Tibial nerve (tissue), 4 donors: Measurements from ENCODE around the gene TFB1M.

Experiments used
- CTCF ChIP-seq, 5 experiments: fragments of 200-600 bp in 3 of 5; fragments of 450-650 bp in 2 of 5; sonication (generic) in 3 of 5; IDR thresholded peaks; one replicate each; pipeline ENCODE4 v1.5.1; 2016 to 2019; ENCODE audit warnings: antibody characterized with exemption in 5 of 5, mild to moderate bottlenecking in 3 of 5, moderate library complexity in 2 of 5
- EP300 ChIP-seq, 2 donors: sonication (generic); formaldehyde crosslinking; IDR thresholded peaks; one replicate each; pipeline ENCODE4 v1.6.1; 2017; ENCODE audit warnings: antibody characterized with exemption in 2 of 2, mild to moderate bottlenecking in 1 of 2
- POLR2A ChIP-seq, 2 donors: fragments of 450-650 bp; IDR thresholded peaks; one replicate each; pipeline ENCODE4 v1.6.1; 2017; ENCODE audit warnings: antibody characterized with exemption in 2 of 2, mild to moderate bottlenecking in 2 of 2, moderate library complexity in 2 of 2

DNA sequence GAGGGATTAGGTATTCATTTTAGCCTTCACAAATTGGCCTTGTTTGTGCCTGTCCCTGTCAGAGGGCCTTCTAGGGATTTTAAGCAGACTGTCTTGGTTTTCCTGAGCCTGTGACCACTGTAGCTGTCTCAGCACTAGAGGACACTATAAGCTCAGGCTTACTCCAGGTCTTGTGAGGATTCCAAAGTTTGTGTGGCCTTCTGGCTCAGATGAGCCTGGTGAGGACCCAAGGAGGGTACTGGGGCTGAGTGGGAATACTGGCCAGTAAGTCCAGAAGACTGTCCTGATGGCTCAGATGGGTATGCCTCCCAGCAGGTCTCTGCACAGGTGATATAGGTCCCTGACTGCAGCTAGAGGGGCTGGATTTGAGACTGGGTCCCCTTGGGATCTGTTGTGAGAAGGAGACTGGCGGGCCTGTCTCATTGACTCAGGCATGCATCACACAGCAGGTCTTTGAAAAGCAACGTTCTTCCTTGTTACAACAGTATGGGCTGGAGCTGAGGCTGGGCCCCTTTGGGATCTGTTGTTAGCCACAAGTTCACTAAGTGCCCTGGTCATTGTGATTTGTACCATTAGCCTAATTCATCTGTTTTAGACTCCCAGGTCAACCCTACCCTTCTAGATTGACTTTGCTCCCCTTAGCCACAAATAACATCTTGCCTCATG is 26.3 kb upstream of the TFB1M start:
- no peak for TF ChIP-seq POLR2A (IDR thresholded peaks at IDR 0.05)
- TF ChIP-seq CTCF (IDR thresholded peaks at IDR 0.05), result no peak
- TF ChIP-seq EP300 (IDR thresholded peaks at IDR 0.05), result no peak
